Sigmoid colon (tissue), 3 donors: ENCODE results near the gene PRSS38.

Experiments
- CTCF ChIP-seq, 4 experiments: fragments of 450-650 bp in 3 of 4; fragments of 200-600 bp in 1 of 4; IDR thresholded peaks; one replicate each; pipeline ENCODE4 v1.5.1; 2016 to 2019; ENCODE audit warnings: antibody characterized with exemption in 4 of 4, mild to moderate bottlenecking in 3 of 4, moderate library complexity in 2 of 4
- POLR2A ChIP-seq, 2 donors: fragments of 450-650 bp; IDR thresholded peaks; one replicate each; pipeline ENCODE4 v1.6.1; 2016; ENCODE audit warnings: antibody characterized with exemption in 2 of 2, mild to moderate bottlenecking in 2 of 2, moderate library complexity in 2 of 2

DNA sequence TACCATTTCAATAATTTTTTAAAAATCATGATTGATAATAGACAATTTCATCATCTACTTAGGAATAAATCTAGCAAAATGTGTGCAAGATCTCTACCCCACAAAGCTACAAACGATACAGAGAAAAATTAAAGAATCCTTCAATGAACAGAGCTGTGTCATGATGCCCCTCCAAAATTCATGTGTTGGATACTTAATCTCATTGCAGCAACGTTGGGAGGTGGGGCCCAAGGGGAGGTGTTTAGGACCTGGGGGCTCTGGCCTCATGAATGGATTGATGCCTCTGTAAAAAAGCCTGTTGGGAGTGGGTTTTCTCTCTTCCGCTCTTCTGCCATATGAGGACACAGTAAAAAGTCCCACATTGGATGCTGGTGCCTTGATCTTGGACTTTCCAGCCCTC lies 54.9 kb downstream of the PRSS38 start:
- TF ChIP-seq CTCF (IDR thresholded peaks at IDR 0.05) (no peak), POLR2A (IDR thresholded peaks at IDR 0.05) (no peak)
